ENCODE results near the gene MAPRE2. TPM values are rescaled to one million over a fixed set of nuclear protein-coding genes. Genes with fewer than 3 reads are reported as not detected.

The MAPRE2 gene
- polyA plus RNA-seq, 1 donor: 29.0 TPM

GRCh38 chr18:35132021-35132902 is 91.0 kb downstream of the MAPRE2 start:
- DNase-seq: no peak
- Histone ChIP-seq H3K27ac (ENCODE audit: low read length) (peak overlapping the region; percentile 41), H3K27me3 (ENCODE audit: control insufficient read depth, insufficient read depth, low read length) (no peaks in the 10 kb centered on the region), H3K4me1 (ENCODE audit: control insufficient read depth, insufficient read depth, low read length) (peaks cover 3% of the 10 kb centered on the region), H3K9me3 (ENCODE audit: control insufficient read depth, low read depth, low read length) (no peaks in the 10 kb centered on the region), H3K36me3 (ENCODE audit: control insufficient read depth, insufficient read depth, low read length) (peaks cover 33% of the 10 kb centered on the region), H3K4me3 (ENCODE audit: low read length) (no peak overlapping the region)
- WGBS (ENCODE audit: insufficient coverage, low lambda C conversion rate): 60% methylated on average over 2 of the region's 10 CpGs

- peaks cover 23% of the 10 kb centered on the region for H3K36me3 ChIP-seq (ENCODE audit: control insufficient read depth, insufficient read depth, low read length)
- peaks cover 3% of the 10 kb centered on the region for H3K4me1 ChIP-seq (ENCODE audit: control insufficient read depth, insufficient read depth, low read length)
- no peaks in the 10 kb centered on the region for H3K27me3 ChIP-seq (ENCODE audit: control insufficient read depth, insufficient read depth, low read length)
- H3K4me3 ChIP-seq (ENCODE audit: low read length): no peak overlapping the region
- no peak for DNase-seq
- 79% methylated on average over 2 of the region's 6 CpGs for WGBS (ENCODE audit: insufficient coverage, low lambda C conversion rate)
- no peak overlapping the region for H3K27ac ChIP-seq (ENCODE audit: low read length)
- H3K9me3 ChIP-seq (ENCODE audit: control insufficient read depth, low read depth, low read length): no peaks in the 10 kb centered on the region
These were observed 93.0 kb downstream of the MAPRE2 start for GRCh38 chr18:35134190-35134730.

- Histone ChIP-seq H3K36me3 (ENCODE audit: control insufficient read depth, insufficient read depth, low read length) (peaks cover 25% of the 10 kb centered on the region), H3K9me3 (ENCODE audit: control insufficient read depth, low read depth, low read length) (no peaks in the 10 kb centered on the region), H3K4me3 (ENCODE audit: low read length) (no peak overlapping the region), H3K27me3 (ENCODE audit: control insufficient read depth, insufficient read depth, low read length) (no peaks in the 10 kb centered on the region), H3K4me1 (ENCODE audit: control insufficient read depth, insufficient read depth, low read length) (peaks cover 3% of the 10 kb centered on the region), H3K27ac (ENCODE audit: low read length) (no peak overlapping the region)
- DNase-seq: no peak
- WGBS (ENCODE audit: insufficient coverage, low lambda C conversion rate): 92% methylated on average over 2 of the region's 4 CpGs
These were observed 93.7 kb downstream of the MAPRE2 start for GRCh38 chr18:35134791-35135531.

- DNase-seq: no peak
- no peak overlapping the region for H3K27ac ChIP-seq (ENCODE audit: low read length)
- WGBS (ENCODE audit: insufficient coverage, low lambda C conversion rate): 100% methylated on average over 3 of the region's 3 CpGs
- no peaks in the 10 kb centered on the region for H3K9me3 ChIP-seq (ENCODE audit: control insufficient read depth, low read depth, low read length)
- no peak overlapping the region for H3K4me3 ChIP-seq (ENCODE audit: low read length)
- peaks cover 33% of the 10 kb centered on the region for H3K36me3 ChIP-seq (ENCODE audit: control insufficient read depth, insufficient read depth, low read length)
- peaks cover 3% of the 10 kb centered on the region for H3K4me1 ChIP-seq (ENCODE audit: control insufficient read depth, insufficient read depth, low read length)
- no peaks in the 10 kb centered on the region for H3K27me3 ChIP-seq (ENCODE audit: control insufficient read depth, insufficient read depth, low read length)
These were observed 95.0 kb downstream of the MAPRE2 start for GRCh38 chr18:35136248-35136647.

GRCh38 chr18:35136885-35137284 is 95.7 kb downstream of the MAPRE2 start:
- H3K4me1 ChIP-seq (ENCODE audit: control insufficient read depth, insufficient read depth, low read length): no peaks in the 10 kb centered on the region
- WGBS (ENCODE audit: insufficient coverage, low lambda C conversion rate): no CpG with 5 or more reads among the region's 2 CpGs
- no peak overlapping the region for H3K27ac ChIP-seq (ENCODE audit: low read length)
- no peaks in the 10 kb centered on the region for H3K9me3 ChIP-seq (ENCODE audit: control insufficient read depth, low read depth, low read length)
- H3K27me3 ChIP-seq (ENCODE audit: control insufficient read depth, insufficient read depth, low read length): no peaks in the 10 kb centered on the region
- peaks cover 34% of the 10 kb centered on the region for H3K36me3 ChIP-seq (ENCODE audit: control insufficient read depth, insufficient read depth, low read length)
- H3K4me3 ChIP-seq (ENCODE audit: low read length): no peak overlapping the region
- no peak for DNase-seq

- H3K4me1 ChIP-seq (ENCODE audit: control insufficient read depth, insufficient read depth, low read length): no peaks in the 10 kb centered on the region
- DNase-seq: no peak
- H3K9me3 ChIP-seq (ENCODE audit: control insufficient read depth, low read depth, low read length): no peaks in the 10 kb centered on the region
- no peaks in the 10 kb centered on the region for H3K27me3 ChIP-seq (ENCODE audit: control insufficient read depth, insufficient read depth, low read length)
- peaks cover 36% of the 10 kb centered on the region for H3K36me3 ChIP-seq (ENCODE audit: control insufficient read depth, insufficient read depth, low read length)
- H3K4me3 ChIP-seq (ENCODE audit: low read length): no peak overlapping the region
- no peak overlapping the region for H3K27ac ChIP-seq (ENCODE audit: low read length)
- no CpG with 5 or more reads among the region's 10 CpGs for WGBS (ENCODE audit: insufficient coverage, low lambda C conversion rate)
These were observed 96.4 kb downstream of the MAPRE2 start for GRCh38 chr18:35137632-35138031.

- Histone ChIP-seq H3K27ac (ENCODE audit: low read length) (no peak overlapping the region), H3K36me3 (ENCODE audit: control insufficient read depth, insufficient read depth, low read length) (peaks cover 33% of the 10 kb centered on the region), H3K4me1 (ENCODE audit: control insufficient read depth, insufficient read depth, low read length) (no peaks in the 10 kb centered on the region), H3K27me3 (ENCODE audit: control insufficient read depth, insufficient read depth, low read length) (no peaks in the 10 kb centered on the region), H3K9me3 (ENCODE audit: control insufficient read depth, low read depth, low read length) (no peaks in the 10 kb centered on the region), H3K4me3 (ENCODE audit: low read length) (no peak overlapping the region)
- no CpG with 5 or more reads among the region's 6 CpGs for WGBS (ENCODE audit: insufficient coverage, low lambda C conversion rate)
- DNase-seq: no peak
These were observed 97.6 kb downstream of the MAPRE2 start for GRCh38 chr18:35138773-35139172.

GRCh38 chr18:35139517-35139916 is 98.3 kb downstream of the MAPRE2 start:
- no peak for DNase-seq
- Histone ChIP-seq H3K27me3 (ENCODE audit: control insufficient read depth, insufficient read depth, low read length) (no peaks in the 10 kb centered on the region), H3K4me1 (ENCODE audit: control insufficient read depth, insufficient read depth, low read length) (no peaks in the 10 kb centered on the region), H3K36me3 (ENCODE audit: control insufficient read depth, insufficient read depth, low read length) (peaks cover 29% of the 10 kb centered on the region), H3K4me3 (ENCODE audit: low read length) (no peak overlapping the region), H3K9me3 (ENCODE audit: control insufficient read depth, low read depth, low read length) (no peaks in the 10 kb centered on the region), H3K27ac (ENCODE audit: low read length) (no peak overlapping the region)
- 100% methylated on average over 1 of the region's 3 CpGs for WGBS (ENCODE audit: insufficient coverage, low lambda C conversion rate)

- no peaks in the 10 kb centered on the region for H3K4me1 ChIP-seq (ENCODE audit: control insufficient read depth, insufficient read depth, low read length)
These were observed 99.9 kb downstream of the MAPRE2 start for GRCh38 chr18:35141077-35141476.

GRCh38 chr18:35141567-35142274 is 100.5 kb downstream of the MAPRE2 start:
- 100% methylated on average over 2 of the region's 6 CpGs for WGBS (ENCODE audit: insufficient coverage, low lambda C conversion rate)
- DNase-seq: no peak

More at GRCh38 chr18:35141077-35141476, 99.9 kb downstream of the MAPRE2 start:
- Histone ChIP-seq H3K27ac (ENCODE audit: low read length) (no peak overlapping the region), H3K4me3 (ENCODE audit: low read length) (no peak overlapping the region), H3K9me3 (ENCODE audit: control insufficient read depth, low read depth, low read length) (no peaks in the 10 kb centered on the region), H3K27me3 (ENCODE audit: control insufficient read depth, insufficient read depth, low read length) (no peaks in the 10 kb centered on the region), H3K36me3 (ENCODE audit: control insufficient read depth, insufficient read depth, low read length) (peaks cover 20% of the 10 kb centered on the region)
- WGBS (ENCODE audit: insufficient coverage, low lambda C conversion rate): no CpG with 5 or more reads among the region's 4 CpGs
- DNase-seq: no peak

More at GRCh38 chr18:35141567-35142274, 100.5 kb downstream of the MAPRE2 start:
- no peak overlapping the region for H3K27ac ChIP-seq (ENCODE audit: low read length)
- no peaks in the 10 kb centered on the region for H3K4me1 ChIP-seq (ENCODE audit: control insufficient read depth, insufficient read depth, low read length)
- H3K27me3 ChIP-seq (ENCODE audit: control insufficient read depth, insufficient read depth, low read length): no peaks in the 10 kb centered on the region
- H3K4me3 ChIP-seq (ENCODE audit: low read length): no peak overlapping the region
- no peaks in the 10 kb centered on the region for H3K9me3 ChIP-seq (ENCODE audit: control insufficient read depth, low read depth, low read length)
- peaks cover 17% of the 10 kb centered on the region for H3K36me3 ChIP-seq (ENCODE audit: control insufficient read depth, insufficient read depth, low read length)

All from large intestine (tissue), 3 donors.